ENCODE measurements around the gene BANF2. TPM values are rescaled to one million over a fixed set of nuclear protein-coding genes. Genes with fewer than 3 reads are reported as not detected.

The BANF2 gene
- total RNA-seq, 1 experiment from 2014 or later, result not detected

DNA sequence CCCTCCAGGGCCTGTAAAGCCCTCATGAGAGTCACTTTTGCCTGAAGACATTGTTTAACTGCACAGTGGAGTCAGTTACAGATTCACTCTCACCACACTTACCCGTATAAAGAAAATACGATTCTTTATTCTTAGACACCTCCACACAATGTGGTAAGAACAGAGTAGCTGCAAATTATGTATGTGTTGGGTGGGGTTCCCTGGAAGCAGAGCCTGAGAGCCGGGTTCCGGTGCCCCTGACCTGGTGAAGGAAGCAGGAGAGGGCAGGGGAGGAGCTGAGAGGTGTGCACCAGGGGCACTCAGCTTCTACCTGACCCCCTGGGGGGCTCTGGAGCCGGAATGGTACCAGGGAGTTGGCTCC lies 11.5 kb downstream of the BANF2 start:
- no peak for TF ChIP-seq EZH2phosphoT487 (IDR thresholded peaks at IDR 0.05; ENCODE audit: borderline replicate concordance, low read length)
- TF ChIP-seq, protein P1, sequence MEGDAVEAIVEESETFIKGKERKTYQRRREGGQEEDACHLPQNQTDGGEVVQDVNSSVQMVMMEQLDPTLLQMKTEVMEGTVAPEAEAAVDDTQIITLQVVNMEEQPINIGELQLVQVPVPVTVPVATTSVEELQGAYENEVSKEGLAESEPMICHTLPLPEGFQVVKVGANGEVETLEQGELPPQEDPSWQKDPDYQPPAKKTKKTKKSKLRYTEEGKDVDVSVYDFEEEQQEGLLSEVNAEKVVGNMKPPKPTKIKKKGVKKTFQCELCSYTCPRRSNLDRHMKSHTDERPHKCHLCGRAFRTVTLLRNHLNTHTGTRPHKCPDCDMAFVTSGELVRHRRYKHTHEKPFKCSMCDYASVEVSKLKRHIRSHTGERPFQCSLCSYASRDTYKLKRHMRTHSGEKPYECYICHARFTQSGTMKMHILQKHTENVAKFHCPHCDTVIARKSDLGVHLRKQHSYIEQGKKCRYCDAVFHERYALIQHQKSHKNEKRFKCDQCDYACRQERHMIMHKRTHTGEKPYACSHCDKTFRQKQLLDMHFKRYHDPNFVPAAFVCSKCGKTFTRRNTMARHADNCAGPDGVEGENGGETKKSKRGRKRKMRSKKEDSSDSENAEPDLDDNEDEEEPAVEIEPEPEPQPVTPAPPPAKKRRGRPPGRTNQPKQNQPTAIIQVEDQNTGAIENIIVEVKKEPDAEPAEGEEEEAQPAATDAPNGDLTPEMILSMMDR (conservative IDR thresholded peaks at IDR 0.05; ENCODE audit: low read depth, low read length), result no peak
- TF ChIP-seq EZH2 (IDR thresholded peaks at IDR 0.05; ENCODE audit: low read length, unreplicated experiment), result no peak
- ATAC-seq (no peak), DNase-seq (no peak)
- no peaks in the 10 kb centered on the region for H3K79me2 ChIP-seq (ENCODE audit: low read length)
- no peaks in the 10 kb centered on the region for H3F3A ChIP-seq (ENCODE audit: low read length, unreplicated experiment)
- no peaks in the 10 kb centered on the region for H4K20me1 ChIP-seq (ENCODE audit: low read length)
- no peak overlapping the region for H3K4me2 ChIP-seq (ENCODE audit: low read length)
- H3K9me2 ChIP-seq (replicated peaks; ENCODE audit: low read length), result no peaks in the 10 kb centered on the region
- no peak overlapping the region for H3K9ac ChIP-seq (ENCODE audit: low read length)
- no TSS peak for BruUV-seq (replicated peaks)
- H3K4me3 ChIP-seq (ENCODE audit: low read length), result no peak overlapping the region
- no peaks in the 10 kb centered on the region for H3K27me3 ChIP-seq (ENCODE audit: low read length)
- no peaks in the 10 kb centered on the region for H3K4me1 ChIP-seq (ENCODE audit: insufficient read depth, low read length)
- no peaks in the 10 kb centered on the region for H3K36me3 ChIP-seq (ENCODE audit: low read depth, low read length)
- no peaks in the 10 kb centered on the region for H3K9me3 ChIP-seq (ENCODE audit: low read length)
- ChIA-PET POLR2A (ENCODE audit: unreplicated experiment) (no interaction called here), CTCF (no interaction called here)
- no peak overlapping the region for H3K27ac ChIP-seq (ENCODE audit: low read length)
- intact Hi-C loops (cut with micrococcal nuclease), result no loop called here
- H2AFZ ChIP-seq (ENCODE audit: low read length), result no peak overlapping the region

DNA sequence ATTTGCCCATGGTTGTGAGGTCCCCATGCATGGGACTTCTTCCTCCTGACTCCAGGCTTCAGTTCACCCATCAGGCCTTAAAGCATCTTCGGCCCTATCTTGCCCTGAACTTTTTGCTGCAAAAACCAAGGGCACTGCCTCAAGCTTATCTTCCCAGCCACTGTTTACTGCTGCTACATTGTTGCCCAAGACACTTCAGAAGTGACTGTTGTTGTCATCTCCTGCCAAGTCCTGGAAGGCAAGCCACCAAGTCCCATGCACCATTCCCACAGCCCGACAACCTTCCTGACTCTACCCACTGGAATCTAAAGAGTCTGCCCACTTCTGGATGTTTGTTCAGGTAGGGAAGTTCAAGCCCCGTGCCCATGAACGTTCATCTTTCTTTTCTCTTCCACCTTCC lies 12.4 kb downstream of the BANF2 start:
- Histone ChIP-seq H3K9ac (ENCODE audit: low read length) (no peak overlapping the region), H3F3A (ENCODE audit: low read length, unreplicated experiment) (no peaks in the 10 kb centered on the region), H3K4me1 (ENCODE audit: insufficient read depth, low read length) (no peaks in the 10 kb centered on the region), H3K4me2 (ENCODE audit: low read length) (no peak overlapping the region), H4K20me1 (ENCODE audit: low read length) (no peaks in the 10 kb centered on the region), H3K9me3 (ENCODE audit: low read length) (no peaks in the 10 kb centered on the region), H3K4me3 (ENCODE audit: low read length) (no peak overlapping the region), H3K36me3 (ENCODE audit: low read depth, low read length) (no peaks in the 10 kb centered on the region), H3K27me3 (ENCODE audit: low read length) (no peaks in the 10 kb centered on the region), H3K79me2 (ENCODE audit: low read length) (no peaks in the 10 kb centered on the region), H3K9me2 (replicated peaks; ENCODE audit: low read length) (no peaks in the 10 kb centered on the region), H3K27ac (ENCODE audit: low read length) (no peak overlapping the region), H2AFZ (ENCODE audit: low read length) (no peak overlapping the region)
- intact Hi-C loops (cut with micrococcal nuclease), result no loop called here
- TF ChIP-seq EZH2 (IDR thresholded peaks at IDR 0.05; ENCODE audit: low read length, unreplicated experiment), result no peak
- no peak for TF ChIP-seq EZH2phosphoT487 (IDR thresholded peaks at IDR 0.05; ENCODE audit: borderline replicate concordance, low read length)
- TF ChIP-seq, protein P1 (conservative IDR thresholded peaks at IDR 0.05; ENCODE audit: low read depth, low read length), result no peak
- CTCF ChIA-PET, result no interaction called here
- DNase-seq, result no peak
- no peak for ATAC-seq
- POLR2A ChIA-PET (ENCODE audit: unreplicated experiment), result no interaction called here
- no TSS peak for BruUV-seq (replicated peaks)

DNA sequence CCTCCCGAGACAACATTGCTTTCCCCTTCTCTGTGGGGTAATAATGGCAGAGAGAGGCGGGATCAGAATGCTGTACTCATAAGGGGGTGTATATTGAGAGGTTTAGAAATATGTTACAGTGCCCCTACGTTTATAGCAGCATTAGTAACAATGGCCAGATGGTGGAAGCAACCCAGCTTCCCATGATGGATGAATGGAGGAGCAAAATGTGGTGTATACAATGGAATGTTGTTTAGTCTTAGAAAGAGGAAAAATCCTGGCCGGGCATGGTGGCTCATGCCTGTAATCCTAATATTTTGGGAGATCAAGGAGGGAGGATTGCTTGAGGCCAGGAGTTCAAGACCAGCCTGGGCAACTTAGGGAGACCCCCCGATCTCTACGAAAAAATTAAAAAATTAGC lies 12.9 kb downstream of the BANF2 start:
- CTCF ChIA-PET, result no interaction called here

More for the DNA sequence above, 12.9 kb downstream of the BANF2 start:
- TF ChIP-seq, protein P1 (conservative IDR thresholded peaks at IDR 0.05; ENCODE audit: low read depth, low read length), result no peak
- no peak for TF ChIP-seq EZH2 (IDR thresholded peaks at IDR 0.05; ENCODE audit: low read length, unreplicated experiment)
- no peak for TF ChIP-seq EZH2phosphoT487 (IDR thresholded peaks at IDR 0.05; ENCODE audit: borderline replicate concordance, low read length)
- no peak for ATAC-seq
- no peaks in the 10 kb centered on the region for H3K9me3 ChIP-seq (ENCODE audit: low read length)
- no peaks in the 10 kb centered on the region for H4K20me1 ChIP-seq (ENCODE audit: low read length)
- POLR2A ChIA-PET (ENCODE audit: unreplicated experiment), result no interaction called here
- BruUV-seq (replicated peaks), result no TSS peak
- no peaks in the 10 kb centered on the region for H3K79me2 ChIP-seq (ENCODE audit: low read length)
- no peak overlapping the region for H3K9ac ChIP-seq (ENCODE audit: low read length)
- intact Hi-C loops (cut with micrococcal nuclease), result no loop called here
- no peaks in the 10 kb centered on the region for H3K27me3 ChIP-seq (ENCODE audit: low read length)
- H2AFZ ChIP-seq (ENCODE audit: low read length), result no peak overlapping the region
- no peak overlapping the region for H3K4me2 ChIP-seq (ENCODE audit: low read length)
- no peaks in the 10 kb centered on the region for H3K4me1 ChIP-seq (ENCODE audit: insufficient read depth, low read length)
- no peak overlapping the region for H3K27ac ChIP-seq (ENCODE audit: low read length)
- no peak overlapping the region for H3K4me3 ChIP-seq (ENCODE audit: low read length)
- H3K36me3 ChIP-seq (ENCODE audit: low read depth, low read length), result no peaks in the 10 kb centered on the region
- no peaks in the 10 kb centered on the region for H3K9me2 ChIP-seq (replicated peaks; ENCODE audit: low read length)
- H3F3A ChIP-seq (ENCODE audit: low read length, unreplicated experiment), result no peaks in the 10 kb centered on the region
- no peak for DNase-seq

Data from PC-3 (cell line).